Measurements from ENCODE around the gene CACNA1I.

CACNA1I gene

GRCh38 chr22:39638958-39639357 is 68.4 kb downstream of the CACNA1I start:
- no peak for DNase-seq (ENCODE audit: extremely low spot score, insufficient read length, low read depth)
- FAIRE-seq: no peak

- no peak for FAIRE-seq
Observed at GRCh38 chr22:39641660-39642310, 71.2 kb downstream of the CACNA1I start.

GRCh38 chr22:39643311-39644083 is 72.9 kb downstream of the CACNA1I start:
- FAIRE-seq (no peak), DNase-seq (ENCODE audit: extremely low spot score, insufficient read length, low read depth) (no peak)

More at GRCh38 chr22:39641660-39642310, 71.2 kb downstream of the CACNA1I start:
- DNase-seq (ENCODE audit: extremely low spot score, insufficient read length, low read depth): no peak

DNA sequence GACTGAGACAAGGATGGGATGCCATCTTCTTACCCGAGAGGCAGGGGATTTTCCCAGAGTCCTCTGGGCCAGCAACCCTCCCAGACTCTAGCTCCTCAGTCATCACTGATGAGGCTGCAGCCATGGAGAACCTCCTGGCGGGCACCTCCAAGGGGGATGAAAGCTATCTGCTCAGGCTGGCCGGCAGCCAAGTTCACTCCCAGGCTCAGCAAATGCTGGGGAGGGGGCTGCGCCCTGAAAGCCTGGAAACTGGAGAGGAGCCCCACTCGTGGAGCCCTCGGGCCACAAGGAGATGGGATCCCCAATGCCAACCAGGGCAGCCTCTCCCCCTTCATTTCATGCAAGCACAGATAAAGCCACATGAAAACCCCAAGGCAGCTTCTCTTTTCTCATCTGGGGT is 75.0 kb downstream of the CACNA1I start:
- no peak for DNase-seq (ENCODE audit: extremely low spot score, insufficient read length, low read depth)
- no peak for FAIRE-seq

- DNase-seq (ENCODE audit: extremely low spot score, insufficient read length, low read depth): no peak
- FAIRE-seq: no peak
Observed at GRCh38 chr22:39646398-39647063, 76.0 kb downstream of the CACNA1I start.

GRCh38 chr22:39647836-39648629 is 77.5 kb downstream of the CACNA1I start:
- no peak for DNase-seq (ENCODE audit: extremely low spot score, insufficient read length, low read depth)
- FAIRE-seq: no peak

GRCh38 chr22:39648630-39648950 is 78.0 kb downstream of the CACNA1I start:
- FAIRE-seq (no peak), DNase-seq (ENCODE audit: extremely low spot score, insufficient read length, low read depth) (no peak)

- FAIRE-seq: no peak
- DNase-seq (ENCODE audit: extremely low spot score, insufficient read length, low read depth): no peak
Observed at GRCh38 chr22:39649500-39650089, 79.0 kb downstream of the CACNA1I start.

DNA sequence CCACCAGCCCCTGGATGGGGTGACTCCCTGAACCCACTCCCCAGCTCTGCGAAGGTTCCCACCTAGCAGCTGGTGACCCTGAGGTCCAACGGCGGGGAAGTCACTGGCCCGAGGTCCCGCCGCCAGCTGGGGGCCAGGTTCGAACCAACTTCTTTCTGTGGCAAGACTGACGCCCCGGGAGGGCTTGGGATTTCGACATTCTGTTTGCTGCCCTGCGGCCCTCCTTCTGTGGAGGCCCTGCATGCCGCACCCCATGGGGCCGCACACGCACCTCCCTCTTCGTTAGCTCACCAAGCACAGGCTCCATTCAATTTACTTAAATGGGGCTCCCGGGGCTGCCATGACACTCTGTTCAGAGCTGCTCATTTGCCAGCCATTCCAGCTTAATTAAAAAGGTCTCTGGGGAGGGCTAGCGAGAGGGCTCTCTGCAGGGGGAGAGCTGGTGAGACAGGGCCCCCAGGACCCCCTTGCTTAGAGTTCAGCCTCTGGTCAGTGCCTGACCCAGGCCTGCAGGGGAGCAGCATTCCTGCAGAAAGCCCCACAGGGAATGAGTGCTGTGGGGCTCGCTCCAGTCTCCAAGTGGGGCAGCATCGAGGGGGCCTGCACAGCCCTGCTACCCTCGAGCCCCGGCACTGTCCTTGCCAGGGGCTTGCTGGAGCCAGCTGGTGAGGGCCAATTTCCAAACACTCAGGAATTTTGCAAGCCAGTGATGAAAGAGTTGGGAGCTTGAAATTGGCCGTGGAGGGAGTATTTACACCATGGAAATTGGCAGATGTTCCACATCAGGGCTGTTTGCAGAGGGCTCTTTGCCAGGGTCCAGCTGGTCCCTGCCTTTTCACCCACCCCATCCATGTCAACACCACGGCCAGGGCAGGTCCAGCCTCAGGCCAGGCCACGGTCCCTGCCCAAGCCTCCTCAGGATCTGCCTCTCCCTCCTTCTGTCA is 80.8 kb downstream of the CACNA1I start:
- FAIRE-seq: no peak

DNA sequence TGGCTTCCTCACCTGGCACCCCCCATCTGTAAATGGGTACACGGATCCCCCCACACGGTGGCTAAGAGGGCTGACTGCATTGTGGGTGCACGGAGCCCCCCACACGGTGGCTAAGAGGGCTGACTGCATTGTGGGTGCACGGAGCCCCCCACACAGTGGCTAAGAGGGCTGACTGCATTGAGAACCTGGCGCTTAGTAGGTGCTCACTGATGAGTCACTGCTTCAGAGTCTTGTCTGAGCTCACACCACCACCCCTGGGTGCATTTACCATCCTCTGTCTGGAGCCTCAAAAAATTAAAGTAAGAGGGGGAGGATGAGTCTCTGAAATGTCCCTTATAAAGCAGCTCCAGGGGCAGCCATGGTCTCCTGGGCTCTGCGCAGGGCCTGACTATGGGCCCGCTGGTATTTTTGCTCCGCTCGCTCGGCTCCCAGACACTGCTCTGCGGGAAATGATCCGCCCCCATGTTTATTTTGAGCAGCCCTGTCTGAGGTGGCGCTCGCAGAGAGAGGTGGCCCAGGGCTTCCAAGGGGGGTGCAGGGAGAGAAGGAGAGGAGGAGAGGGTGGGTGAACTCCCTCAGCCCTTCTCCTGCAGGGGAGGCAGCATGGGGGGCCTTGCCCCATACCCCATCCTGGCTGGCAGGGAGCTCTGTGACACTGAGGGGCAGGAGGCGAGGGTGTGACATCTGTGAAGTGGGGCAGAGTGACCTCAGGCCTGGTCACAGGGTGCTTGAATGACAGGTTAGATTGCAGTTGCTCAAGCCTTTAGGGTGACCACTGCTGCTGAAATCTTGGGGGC is 82.6 kb downstream of the CACNA1I start:
- FAIRE-seq (no peak), DNase-seq (ENCODE audit: extremely low spot score, insufficient read length, low read depth) (no peak)

More for the DNA sequence above, 80.8 kb downstream of the CACNA1I start:
- DNase-seq (ENCODE audit: extremely low spot score, insufficient read length, low read depth): no peak

GRCh38 chr22:39653787-39654077 is 83.2 kb downstream of the CACNA1I start:
- FAIRE-seq (no peak), DNase-seq (ENCODE audit: extremely low spot score, insufficient read length, low read depth) (no peak)

- FAIRE-seq (no peak), DNase-seq (ENCODE audit: extremely low spot score, insufficient read length, low read depth) (no peak)
Observed at GRCh38 chr22:39654131-39654926, 83.8 kb downstream of the CACNA1I start.

DNA sequence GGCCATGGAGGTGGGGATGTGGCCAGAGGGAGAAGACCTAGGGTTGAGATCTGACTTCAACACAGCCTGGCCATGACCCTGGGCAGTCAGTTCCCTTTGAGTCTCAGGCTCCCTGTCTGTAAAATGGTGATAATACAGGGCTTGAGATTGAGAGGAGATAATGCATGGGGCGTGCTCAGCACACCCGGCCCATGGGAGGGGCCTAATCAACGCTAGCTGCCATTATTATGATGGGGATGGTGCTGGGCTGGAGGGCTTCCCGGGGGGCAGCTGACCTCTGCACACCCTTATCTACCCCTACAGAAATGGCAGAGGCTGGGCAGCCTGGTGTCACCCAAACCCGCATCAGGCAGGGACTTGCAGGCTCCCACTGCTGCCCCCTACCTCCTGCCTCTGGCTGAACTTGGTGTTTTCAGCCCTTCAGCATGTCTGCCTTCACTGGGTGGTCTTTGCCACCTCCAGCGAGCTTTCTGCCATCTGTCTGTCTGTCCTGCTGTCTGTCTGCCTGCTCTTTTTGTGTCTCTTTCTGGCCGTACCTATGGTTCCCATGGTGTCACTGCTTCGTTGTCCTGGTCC is 84.5 kb downstream of the CACNA1I start:
- DNase-seq (ENCODE audit: extremely low spot score, insufficient read length, low read depth) (no peak), FAIRE-seq (no peak)

- FAIRE-seq (no peak), DNase-seq (ENCODE audit: extremely low spot score, insufficient read length, low read depth) (no peak)
Observed at GRCh38 chr22:39655831-39656230, 85.3 kb downstream of the CACNA1I start.

GRCh38 chr22:39656495-39657490 is 86.2 kb downstream of the CACNA1I start:
- FAIRE-seq: no peak
- no peak for DNase-seq (ENCODE audit: extremely low spot score, insufficient read length, low read depth)

DNA sequence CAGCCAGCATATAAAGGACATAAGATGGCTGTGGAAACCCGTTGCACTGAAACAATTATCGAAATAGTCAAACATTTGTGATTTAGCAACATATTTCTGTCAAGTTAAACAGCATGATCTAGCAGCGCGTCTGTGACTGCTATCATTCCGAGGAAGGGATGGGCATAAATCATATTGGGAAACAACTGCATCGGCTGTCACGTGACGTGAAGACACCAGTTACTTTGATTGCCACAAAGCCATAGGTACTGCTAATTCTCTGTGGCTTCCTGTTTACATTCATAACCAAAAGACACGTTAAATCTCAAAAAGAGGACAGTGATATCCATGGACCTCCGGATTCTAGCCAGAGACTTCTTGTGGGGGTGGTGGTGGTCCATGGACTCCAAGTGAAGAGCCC is 87.8 kb downstream of the CACNA1I start:
- FAIRE-seq (no peak), DNase-seq (ENCODE audit: extremely low spot score, insufficient read length, low read depth) (no peak)

Data from GM18507 (cell line).